GM18519 (cell line): ENCODE data around the gene DUS1L.

Source experiments
- ATAC-seq: cut with Tn5 transposase; IDR thresholded peaks from one replicate; pipeline ENCODE4 v1.9.1; 2021; ENCODE audit warnings: mild to moderate bottlenecking, moderate library complexity; ENCODE audit not compliant: unreplicated experiment, low FRiP score

The DUS1L gene

GRCh38 chr17:82088838-82089722, 23.5 kb upstream of the DUS1L start:
- no peak for ATAC-seq

DNA sequence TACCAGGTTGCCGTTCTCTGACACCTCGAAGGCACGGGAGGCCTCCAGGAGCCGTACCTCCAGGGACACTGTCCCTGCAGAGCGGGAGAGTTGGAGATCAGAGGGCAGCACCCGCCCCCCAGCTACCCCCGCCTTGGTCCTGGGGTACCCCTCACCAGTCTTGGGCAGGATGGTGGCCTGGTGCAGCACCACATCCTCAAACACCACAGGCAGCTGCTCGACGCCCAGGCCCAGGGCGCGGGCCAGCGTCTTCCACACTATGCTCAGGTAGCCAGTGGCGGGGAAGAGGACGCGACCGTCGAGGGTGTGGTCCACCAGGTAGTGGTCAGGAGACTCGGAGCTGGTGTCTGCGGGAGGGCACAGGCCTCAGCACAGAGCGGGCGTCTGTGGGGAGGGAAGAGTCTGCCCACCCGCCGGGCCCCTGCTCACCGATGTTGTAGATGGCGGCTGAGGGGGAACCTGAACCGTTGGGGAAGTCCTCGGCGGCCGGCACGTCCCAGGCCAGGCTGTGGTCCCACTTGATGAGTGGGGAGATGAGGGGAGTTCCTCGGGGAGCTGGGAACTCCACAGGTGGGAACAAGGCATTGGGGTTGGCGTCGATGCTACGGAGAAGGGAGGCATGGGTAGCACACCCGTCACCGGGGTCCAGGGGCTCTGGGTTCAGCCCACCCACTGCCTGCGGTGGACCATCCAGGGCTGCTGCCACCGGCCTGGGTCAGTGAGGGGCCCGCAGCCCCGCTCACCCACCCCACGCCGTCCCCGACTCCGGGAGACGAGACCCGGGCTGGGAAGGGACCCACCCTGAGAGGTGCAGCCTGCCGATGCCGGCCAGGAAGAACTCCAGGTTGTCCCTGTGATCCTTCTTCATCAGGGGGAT, 22.6 kb upstream of the DUS1L start:
- ATAC-seq = no peak

DNA sequence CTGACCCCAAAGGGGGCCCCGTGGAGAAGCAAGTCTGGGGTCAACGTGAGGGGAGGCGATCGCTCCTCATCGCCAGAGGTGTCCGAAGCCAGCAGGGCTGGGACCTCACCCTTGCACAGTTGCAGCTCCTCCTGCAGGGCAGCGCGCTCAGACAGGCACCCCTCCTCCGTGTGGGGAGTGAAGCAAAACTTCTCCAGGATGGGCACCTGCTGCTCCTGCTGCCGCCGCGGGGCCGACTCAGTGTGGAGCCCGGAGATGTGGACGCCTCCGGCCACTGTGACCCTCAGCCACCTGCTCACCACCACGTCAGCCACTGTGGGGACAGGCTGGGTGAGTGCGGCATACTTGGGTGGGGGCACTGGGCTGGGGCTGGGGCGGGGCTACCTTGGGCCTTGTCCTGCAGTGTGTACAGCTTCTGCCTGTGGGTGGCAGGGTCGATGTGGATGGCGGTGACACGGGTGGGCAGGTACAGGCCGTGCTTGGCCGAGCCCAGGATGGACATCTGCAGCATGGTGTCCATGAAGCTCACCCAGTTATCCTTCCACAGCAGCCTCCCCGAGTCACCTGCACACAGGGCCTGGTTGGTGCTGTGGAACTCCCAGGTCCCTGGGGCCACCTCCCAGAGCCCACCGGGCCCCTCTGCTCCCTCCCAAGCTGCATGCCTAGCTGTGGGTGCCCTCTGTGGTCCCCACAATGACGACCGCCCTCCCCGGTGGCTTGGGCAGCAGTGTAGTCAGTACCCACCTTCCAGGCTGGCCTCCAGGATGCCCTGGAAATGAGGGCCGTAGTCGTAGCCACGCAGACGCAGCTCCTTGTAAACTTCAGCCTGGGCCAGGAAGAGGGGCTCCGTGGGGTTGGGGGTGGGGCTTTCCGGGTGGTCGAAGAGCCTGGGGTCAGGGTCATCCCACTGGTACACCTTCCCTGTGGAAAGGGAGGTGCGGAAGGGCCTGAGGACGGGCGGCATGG, 21.6 kb upstream of the DUS1L start:
- no peak for ATAC-seq

DNA sequence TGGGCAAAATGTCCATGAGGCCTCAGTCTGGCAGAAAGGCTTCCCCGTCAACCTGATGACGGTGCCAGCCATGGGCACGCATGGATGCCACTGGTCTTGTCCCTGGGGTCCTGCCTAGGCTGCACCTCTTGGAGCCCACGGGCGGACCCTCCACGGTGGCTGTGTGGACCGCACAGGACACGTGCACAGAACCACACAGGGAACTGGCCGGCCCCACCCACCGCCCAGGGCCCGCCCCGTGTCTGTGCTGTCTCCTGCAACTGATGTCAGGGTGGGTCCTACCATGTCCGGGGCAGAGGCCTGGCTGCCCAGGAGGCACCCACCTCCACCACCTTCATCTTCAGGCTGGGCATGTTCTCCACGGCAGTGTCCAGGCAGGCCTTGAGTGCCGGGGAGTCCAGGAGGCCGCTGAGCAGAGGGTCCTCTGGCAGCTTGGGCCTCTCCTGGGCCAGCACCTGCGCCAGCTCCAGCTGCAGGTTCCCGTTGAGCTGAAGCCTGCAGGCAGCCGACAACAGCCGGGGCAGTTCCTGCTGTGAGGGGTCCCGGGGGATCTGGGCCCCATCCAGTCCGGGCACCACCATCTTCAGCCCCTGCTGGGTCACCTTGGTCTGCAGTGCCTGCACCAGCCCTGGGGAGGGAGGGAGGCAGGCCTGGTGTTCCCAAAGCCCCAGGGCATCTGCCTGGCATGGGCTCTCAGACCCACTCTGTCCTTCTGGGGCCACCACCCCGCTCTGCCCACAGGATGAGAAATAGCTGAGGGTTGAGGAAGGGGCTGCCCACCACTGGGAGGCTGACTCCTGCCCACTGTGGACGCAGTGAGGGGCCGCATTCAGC, 20.5 kb upstream of the DUS1L start:
- no peak for ATAC-seq

DNA sequence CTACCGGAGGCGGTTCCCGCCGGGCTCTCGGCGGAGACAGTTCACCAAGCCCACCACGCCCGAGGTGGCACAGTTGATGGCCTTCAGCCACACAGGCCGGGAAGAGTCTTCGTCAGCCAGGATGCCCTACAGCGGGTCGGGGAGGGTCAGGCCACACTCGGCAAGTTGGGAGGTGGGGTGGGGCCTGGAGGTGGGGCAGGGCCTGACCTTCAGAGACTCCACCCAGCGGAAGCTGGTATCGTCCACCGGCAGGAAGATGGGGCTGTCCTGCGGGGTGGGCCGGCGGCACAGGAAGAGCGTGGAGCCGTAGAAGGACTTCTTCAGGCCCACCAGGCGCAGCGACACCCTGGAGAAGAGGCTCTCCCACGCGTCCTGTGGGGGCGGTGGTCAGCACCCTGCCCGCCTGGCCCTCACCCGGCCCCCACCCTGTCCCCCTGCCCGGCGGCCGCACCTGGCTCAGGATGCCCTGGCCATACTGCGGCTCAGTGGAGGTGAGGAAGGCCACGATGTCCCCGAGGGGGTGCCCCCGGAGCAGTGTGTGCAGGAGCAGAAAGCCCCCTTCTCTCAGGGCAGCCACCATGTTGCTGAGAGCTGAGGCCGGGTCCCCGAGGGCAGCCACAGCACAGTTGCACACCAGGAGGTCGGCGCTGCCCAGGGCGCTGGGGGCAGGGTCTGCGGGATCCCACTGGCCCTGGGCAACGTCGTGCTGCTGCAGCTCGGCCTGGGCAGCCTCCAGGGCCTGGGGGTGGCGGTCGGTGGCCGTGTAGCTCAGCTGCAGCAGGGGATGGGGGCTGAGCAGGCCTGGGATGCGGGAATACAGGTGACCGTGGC, 19.6 kb upstream of the DUS1L start:
- ATAC-seq = no peak

- ATAC-seq = no peak
Observed at GRCh38 chr17:82084373-82085030, 18.9 kb upstream of the DUS1L start.

DNA sequence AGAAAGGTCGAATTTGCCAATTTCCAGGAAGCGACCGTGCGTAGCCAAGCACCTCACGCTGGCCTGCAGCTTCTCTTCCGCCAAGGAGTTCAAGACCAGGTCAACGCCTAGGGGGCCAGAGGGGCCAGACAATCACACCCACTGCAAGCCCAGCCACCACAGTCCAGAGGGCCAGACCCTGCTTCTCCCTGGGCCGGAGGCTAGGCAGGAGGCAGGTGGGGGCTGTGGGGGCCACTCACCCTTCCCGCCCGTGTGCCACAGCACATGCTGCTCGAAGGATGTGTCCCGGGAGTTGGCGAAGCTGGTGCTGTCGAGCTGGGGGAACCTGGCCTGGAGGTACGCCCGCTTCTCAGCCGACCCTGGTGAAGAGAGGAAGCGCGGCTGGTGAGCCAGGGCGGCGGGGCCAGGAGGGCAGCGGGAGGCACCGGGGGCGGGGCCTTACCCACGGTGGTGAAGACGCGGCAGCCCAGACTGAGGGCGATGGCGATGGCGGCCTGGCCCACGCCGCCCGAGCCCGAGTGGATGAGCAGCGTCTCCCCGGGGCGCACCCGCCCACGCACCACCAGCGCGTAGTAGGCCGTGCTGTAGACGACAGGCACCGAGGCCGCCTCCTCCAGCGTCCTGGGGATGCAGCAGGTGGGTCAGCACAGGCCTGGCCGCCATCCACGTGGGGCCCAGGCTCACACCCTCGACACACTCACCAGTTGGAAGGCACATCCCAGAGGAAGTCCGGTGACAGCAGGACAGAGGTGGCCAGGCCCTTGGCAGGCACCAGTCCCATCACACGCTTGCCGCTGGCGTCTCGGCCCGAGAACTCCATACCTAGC, 18.1 kb upstream of the DUS1L start:
- ATAC-seq = no peak

DNA sequence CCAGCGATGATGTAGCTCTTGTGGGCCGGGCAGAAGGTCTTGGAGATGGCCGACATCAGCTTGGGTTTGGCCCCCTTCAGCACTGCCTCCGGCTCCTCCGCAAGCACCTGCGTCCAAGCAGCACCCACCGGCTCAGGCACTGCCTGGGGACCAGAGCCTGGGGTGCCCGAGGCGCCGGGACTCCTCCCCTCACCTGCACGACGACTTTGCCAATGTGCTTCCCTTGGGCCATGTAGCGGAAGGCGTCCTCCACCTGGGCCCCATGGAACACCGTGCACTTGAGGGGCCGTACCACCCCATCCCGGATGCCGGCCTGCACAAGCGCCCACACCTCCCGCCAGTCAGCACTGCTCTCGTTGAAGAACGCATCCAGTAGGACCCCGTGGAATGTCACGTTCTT, 17.4 kb upstream of the DUS1L start:
- ATAC-seq = no peak

GRCh38 chr17:82082456-82082855, 16.9 kb upstream of the DUS1L start:
- ATAC-seq = no peak

DNA sequence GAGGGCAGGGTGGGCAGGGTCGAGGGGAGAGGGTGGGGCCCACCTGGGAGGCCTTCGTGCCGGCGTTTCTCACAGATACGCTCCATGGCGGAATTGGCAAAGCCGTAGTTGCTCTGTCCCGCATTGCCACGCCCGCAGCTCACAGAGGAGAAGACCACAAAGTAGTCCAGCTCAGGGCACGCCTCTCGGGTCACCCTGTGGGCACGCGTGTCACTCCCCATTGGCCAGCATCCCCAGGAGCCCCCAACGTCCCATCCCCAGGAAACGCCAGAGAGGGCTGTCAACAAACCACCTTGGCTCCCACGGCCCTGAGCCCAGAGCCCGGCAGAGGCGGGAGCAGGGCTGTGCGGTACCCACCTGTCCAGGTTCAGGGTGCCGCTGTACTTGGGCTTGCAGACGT, 16.4 kb upstream of the DUS1L start:
- ATAC-seq = no peak

DNA sequence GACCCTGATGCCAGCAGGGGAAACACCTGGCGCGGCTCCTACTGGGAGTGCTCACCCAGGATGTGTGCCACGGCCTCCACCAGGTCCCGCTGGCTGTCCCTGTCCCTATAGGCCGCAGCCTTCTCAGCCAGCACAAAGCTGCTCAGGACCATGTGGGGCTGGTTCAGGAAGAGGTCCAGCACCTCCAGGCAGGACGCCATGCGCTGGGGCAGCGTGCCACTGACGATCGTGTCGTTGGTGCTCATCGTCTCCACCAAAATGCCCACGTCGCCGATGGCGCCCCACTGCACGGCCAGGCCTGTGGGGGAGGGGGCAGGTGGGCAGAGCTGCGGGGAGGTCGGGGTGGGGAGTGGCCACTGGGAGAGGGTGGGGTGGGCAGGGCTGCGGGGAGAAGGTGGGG, 15.9 kb upstream of the DUS1L start:
- no peak for ATAC-seq

- ATAC-seq = no peak
Observed at GRCh38 chr17:82080789-82081464, 15.3 kb upstream of the DUS1L start.

- no peak for ATAC-seq
Observed at GRCh38 chr17:82080048-82080788, 14.6 kb upstream of the DUS1L start.

DNA sequence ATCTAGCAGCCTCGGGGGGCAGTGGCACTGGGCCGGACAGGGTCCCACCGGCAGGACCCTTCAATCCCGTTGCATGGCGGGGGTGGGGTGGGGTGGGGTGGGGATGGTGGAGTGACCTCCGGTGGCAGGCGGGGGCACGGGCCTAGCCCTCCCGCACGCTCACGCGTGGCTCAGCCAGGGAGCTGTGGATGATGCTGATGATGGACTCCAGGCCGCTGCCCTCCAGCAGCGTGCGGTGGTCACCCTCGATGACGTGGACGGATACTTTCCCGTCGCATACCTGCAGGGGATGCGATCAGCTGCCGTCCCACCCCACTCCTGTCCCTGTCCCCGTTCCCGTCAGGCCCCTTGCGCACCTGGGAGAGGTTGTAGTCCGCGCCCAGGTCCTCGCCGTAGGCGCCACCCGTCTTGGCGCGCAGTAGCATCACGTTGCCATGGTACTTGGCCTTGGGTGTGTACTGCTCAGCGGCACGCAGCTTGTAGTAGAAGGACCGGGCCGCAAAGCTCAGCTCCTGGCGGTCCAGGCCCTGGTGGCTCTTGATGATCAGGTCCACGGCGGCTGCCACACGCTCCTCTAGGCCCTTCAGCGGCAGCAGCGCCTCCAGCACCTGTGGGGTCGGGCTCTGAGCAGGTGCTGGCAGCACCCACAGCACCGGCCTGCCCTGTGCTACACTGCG, 13.5 kb upstream of the DUS1L start:
- no peak for ATAC-seq

GRCh38 chr17:82078433-82078832, 12.8 kb upstream of the DUS1L start:
- no peak for ATAC-seq
